ENCODE results near the gene PTPRB.

PTPRB gene

DNA sequence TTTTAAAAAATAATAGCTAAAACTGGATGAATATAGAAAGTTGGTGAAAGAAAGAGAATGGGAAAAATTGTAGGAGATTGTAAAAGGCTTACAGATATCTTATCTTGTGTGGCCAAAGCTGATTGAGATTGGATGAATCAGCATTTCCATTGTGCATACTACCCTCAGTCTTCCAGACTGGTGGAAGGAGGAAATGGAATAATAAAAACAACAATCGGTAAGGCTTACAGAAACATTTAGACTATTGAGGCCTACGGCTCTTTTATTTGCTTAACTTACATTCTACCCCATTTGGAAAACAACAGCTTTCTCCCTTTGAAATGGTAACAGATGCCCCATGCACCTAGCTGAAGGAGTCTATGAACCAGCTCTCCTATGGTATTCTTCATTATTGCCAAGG lies 129.8 kb downstream of the PTPRB start:
- no peak for TF ChIP-seq GATA2 (IDR thresholded peaks at IDR 0.05; ENCODE audit: low read depth, low read length)
- no peak for TF ChIP-seq GATA3 (IDR thresholded peaks at IDR 0.05; ENCODE audit: low read depth, low read length)

DNA sequence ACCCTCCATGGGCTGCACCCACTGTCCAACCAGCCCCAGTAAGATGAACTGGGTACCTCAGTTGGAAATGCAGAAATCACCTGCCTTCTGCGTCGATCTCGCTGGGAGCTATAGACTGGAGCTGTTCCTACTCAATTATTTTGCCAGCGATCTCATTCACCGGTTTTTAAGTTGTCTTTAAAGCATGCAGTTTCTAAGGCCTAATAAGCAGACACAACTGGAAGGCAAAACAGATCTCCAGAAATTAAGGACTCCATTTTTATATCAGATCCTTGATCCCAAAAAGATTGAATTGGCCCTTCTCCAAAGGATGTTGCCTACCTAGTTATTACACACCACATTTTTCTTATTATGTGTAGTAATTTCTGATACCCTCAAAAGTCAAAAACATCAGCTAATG lies 139.7 kb downstream of the PTPRB start:
- TF ChIP-seq GATA2 (IDR thresholded peaks at IDR 0.05; ENCODE audit: low read depth, low read length) (no peak), GATA3 (IDR thresholded peaks at IDR 0.05; ENCODE audit: low read depth, low read length) (no peak)

DNA sequence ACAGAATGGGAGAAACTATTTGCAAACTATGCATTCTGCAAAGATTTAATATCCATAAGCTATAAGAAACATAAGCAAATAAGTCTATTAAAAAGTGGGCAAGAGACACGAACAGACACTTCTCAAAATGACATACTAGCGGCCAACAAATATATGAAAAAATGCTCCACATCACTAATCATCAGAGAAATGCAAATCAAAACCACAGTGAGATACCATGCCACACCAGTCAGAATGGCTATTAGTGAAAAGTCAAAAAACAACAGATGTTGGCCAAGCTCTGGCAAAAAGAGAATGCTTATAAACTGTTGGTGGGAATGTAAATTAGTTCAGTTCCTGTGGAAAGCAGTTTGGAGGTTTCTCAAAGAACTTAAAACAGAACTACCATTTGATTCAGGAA lies 149.8 kb downstream of the PTPRB start:
- TF ChIP-seq GATA3 (IDR thresholded peaks at IDR 0.05; ENCODE audit: low read depth, low read length) (no peak), GATA2 (IDR thresholded peaks at IDR 0.05; ENCODE audit: low read depth, low read length) (no peak)

DNA sequence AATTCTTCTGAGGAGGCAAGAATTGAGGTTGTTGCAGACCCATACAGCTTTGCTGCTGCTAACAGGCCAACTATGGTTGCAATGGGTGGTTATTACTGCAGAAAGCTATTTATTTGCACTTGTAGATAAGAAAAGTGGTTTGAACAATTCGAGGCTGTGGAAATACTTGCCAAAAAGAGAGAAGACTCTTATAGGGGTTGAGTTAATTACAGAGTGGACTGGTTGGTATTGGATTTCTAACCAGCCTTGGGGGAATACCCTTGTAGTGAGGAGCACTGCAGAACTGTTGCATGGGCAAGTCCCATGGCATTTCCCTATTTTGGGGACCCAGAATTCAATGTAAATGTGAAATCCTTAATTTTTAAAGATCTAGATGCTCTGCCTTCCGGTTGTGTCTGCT lies 150.6 kb downstream of the PTPRB start:
- TF ChIP-seq GATA3 (IDR thresholded peaks at IDR 0.05; ENCODE audit: low read depth, low read length): no peak
- no peak for TF ChIP-seq GATA2 (IDR thresholded peaks at IDR 0.05; ENCODE audit: low read depth, low read length)

DNA sequence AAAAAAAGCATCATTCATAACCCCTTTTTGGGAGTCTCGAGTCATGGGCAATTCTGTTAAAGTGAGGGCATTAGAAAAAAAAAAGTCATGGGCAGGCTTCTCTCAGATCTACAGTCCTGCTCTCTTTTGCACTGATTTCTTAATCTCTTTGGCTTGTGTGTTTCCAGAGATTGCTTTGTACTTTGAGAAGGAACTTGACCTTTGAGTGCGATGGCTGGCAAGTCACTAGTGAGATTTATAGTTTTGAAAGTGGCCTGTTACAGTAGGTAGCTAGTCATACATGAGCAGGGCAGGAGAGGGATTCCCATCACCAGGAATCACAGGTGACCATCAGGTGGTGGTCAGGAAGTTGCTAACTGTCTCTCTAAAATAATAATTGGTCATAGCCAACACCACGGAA lies 151.5 kb downstream of the PTPRB start:
- no peak for TF ChIP-seq GATA3 (IDR thresholded peaks at IDR 0.05; ENCODE audit: low read depth, low read length)

DNA sequence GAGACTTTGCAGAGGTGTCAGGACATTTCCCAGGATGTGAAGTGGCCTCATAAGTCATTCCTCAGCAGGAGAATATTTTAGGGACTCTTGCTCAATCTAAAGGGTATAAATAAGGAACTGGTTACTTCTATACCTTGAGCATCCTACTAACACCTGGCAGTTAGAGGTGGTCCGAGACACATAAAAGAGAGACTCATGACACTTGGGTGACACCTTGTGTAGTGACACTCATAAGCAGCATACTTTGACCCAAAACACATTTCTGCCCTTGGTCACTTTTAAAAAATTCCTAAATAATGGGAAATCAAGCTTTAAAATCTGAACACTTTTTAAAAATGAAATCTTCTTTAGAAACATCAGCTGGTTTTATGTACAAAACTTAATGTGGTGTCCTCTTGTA lies 152.8 kb downstream of the PTPRB start:
- TF ChIP-seq GATA3 (IDR thresholded peaks at IDR 0.05; ENCODE audit: low read depth, low read length) (no peak), GATA2 (IDR thresholded peaks at IDR 0.05; ENCODE audit: low read depth, low read length) (no peak)

DNA sequence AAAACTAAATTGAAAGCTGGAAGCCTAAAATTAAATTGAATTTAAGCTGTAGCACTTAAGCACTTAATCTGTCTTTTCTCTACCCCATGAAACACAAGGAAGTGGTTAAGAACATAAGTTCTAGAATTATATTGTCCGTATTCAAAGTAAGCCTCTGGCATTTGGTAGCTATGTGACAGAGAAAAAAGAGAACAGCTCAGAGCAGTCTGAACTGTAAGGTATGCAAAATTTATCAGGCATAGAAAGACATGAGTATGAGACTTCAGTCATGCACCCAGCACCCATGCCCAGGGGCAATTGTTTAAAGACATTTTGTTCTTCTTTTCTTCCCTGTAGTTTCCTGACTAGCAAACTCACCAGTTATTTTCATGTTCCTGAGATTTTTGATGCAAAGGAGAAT lies 154.5 kb downstream of the PTPRB start:
- TF ChIP-seq GATA3 (IDR thresholded peaks at IDR 0.05; ENCODE audit: low read depth, low read length) (no peak), GATA2 (IDR thresholded peaks at IDR 0.05; ENCODE audit: low read depth, low read length) (no peak)

DNA sequence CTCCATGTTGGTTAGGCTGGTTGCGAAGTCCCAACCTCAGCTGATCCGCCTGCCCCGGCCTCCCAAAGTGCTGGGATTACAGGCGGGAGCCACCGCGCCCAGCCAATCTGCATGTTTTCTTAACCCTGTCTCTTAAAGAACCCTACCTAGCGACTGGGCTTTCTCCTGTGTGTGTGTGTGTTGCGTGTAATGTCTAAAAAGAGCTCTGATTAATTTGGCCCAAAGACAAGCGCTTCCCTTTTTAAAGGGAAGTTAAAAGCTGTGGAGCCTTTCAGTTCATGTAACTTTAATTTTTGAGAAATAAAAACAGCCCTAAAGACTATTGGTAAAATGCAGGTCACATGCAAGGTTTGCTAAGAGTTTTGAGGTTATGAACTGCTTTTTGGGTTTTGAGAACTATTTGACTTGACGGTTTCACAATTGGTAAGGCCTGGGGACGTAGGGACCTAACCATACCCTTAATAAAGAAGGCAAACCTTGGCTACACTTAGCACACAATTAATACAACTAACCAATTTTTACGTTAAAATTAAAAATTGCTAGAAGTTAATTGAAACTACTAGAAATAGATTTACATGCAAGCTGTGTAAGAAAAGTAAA lies 167.9 kb downstream of the PTPRB start:
- no peak for TF ChIP-seq GATA2 (IDR thresholded peaks at IDR 0.05; ENCODE audit: low read depth, low read length)
- no peak for TF ChIP-seq GATA3 (IDR thresholded peaks at IDR 0.05; ENCODE audit: low read depth, low read length)

DNA sequence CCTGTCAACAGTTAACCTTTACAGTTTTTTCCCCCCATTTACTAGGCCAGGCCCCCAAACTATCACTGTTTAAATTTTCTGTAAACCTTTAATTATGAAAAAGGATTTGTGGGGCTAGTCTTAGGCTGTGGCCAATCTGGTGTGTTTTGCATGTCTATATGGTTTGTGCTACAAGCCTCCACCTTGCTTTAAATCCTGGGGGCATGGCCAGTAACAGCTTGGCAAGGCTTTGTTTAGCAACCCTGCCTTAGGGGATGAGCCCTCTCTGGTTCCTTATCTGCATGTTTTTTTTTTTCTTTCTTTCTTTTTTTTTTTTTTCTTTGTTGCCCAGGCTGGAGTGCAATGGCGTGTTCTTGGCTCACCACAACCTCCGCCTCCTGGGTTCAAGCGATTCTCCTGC lies 168.5 kb downstream of the PTPRB start:
- TF ChIP-seq GATA2 (IDR thresholded peaks at IDR 0.05; ENCODE audit: low read depth, low read length) (no peak), GATA3 (IDR thresholded peaks at IDR 0.05; ENCODE audit: low read depth, low read length) (no peak)

DNA sequence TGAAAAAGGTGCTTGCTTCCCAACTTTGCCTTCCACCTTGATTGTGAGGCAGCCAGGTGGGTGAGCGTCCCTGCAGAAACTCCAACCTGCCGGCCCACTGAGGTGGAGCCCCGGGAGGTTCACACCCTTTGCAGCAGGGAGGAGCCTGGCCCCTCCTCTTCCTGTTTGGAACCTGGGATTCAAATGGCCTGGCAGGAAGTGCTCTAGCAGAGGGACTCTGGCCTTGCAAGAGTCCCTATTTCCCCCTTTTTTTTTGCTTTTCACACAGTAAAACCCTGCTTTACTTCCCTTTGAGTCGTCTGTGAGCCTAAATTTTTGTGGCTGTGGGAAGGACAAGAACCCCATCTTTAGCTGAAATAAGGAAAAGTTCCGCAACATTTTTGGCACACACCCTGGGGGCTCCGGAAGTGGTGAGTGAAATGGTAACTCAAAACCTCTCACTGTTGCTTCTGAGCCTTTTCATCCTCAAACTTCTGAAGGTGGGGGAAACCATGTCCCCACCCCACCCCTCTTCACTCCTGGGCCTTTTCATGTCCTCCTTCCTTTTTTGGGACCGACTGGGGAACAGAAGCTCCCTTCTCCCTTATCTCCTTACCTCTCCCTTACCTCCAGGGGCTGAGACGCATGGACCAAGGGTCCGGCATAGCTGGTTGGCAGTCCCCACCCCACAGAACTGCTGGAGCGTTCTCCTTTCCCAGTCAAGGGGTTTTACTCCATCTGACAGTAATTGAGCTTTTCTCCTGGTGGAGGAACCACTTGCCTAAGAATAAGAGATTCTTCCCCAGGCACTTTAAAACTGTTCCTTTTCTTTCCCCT lies 169.1 kb downstream of the PTPRB start:
- TF ChIP-seq GATA3 (IDR thresholded peaks at IDR 0.05; ENCODE audit: low read depth, low read length) (no peak), GATA2 (IDR thresholded peaks at IDR 0.05; ENCODE audit: low read depth, low read length) (no peak)

DNA sequence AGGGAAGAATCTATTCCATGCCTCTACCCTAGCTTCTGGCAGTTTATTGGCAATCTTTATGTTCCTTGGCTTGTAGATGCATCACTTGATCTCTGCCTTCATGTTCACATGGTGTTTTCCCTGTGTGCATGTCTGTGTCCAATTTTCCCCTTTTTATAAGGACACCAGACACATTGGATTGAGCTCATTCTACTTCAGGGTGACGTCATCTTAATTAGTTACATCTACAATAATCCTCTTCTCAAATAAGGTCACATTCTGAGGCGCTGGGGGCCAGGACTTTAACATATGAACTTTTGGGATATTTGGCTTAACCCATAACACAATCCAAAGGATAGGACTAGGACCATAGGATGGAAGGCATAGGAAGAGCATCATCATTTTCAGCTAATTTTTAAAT lies 169.8 kb downstream of the PTPRB start:
- TF ChIP-seq GATA3 (IDR thresholded peaks at IDR 0.05; ENCODE audit: low read depth, low read length): no peak
- no peak for TF ChIP-seq GATA2 (IDR thresholded peaks at IDR 0.05; ENCODE audit: low read depth, low read length)

DNA sequence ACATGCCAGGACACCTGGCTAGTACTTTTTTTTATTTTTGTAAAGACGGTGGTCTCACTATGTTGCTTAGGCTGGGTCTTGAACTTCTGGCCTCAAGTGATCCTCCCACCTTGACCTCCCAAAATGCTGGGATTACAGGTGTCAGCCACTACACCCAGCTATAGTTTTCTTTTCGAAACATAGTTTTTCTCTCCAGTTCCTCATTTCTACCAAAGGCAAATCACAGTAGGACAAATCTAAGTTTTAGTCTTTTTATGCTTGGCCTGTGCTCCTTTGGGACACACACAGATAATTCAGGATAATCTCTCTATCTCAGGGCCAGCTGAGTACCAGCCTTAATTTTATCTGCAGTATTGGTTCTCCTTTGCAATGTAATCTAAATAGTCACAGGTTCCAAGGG lies 170.5 kb downstream of the PTPRB start:
- no peak for TF ChIP-seq GATA2 (IDR thresholded peaks at IDR 0.05; ENCODE audit: low read depth, low read length)
- no peak for TF ChIP-seq GATA3 (IDR thresholded peaks at IDR 0.05; ENCODE audit: low read depth, low read length)

Measured in SH-SY5Y (cell line).